Ishikawa (cell line): ENCODE data around the gene TNRC6C.

Experiments
- CREB1 ChIP-seq: IDR thresholded peaks from 2 replicates; pipeline ENCODE4 v1.6.1; 2012; ENCODE audit warnings: low read depth
- EGR1 ChIP-seq: IDR thresholded peaks from 2 replicates; pipeline ENCODE4 v1.6.1; 2012
- EP300 ChIP-seq: IDR thresholded peaks from 2 replicates; pipeline ENCODE4 v1.6.1; 2012; ENCODE audit warnings: borderline replicate concordance
- FOXM1 ChIP-seq: IDR thresholded peaks from 2 replicates; pipeline ENCODE4 v1.6.1; 2012; ENCODE audit warnings: low read depth, borderline replicate concordance
- MAX ChIP-seq: IDR thresholded peaks from 2 replicates; pipeline ENCODE4 v1.6.1; 2012
- NFIC ChIP-seq: IDR thresholded peaks from 2 replicates; pipeline ENCODE4 v1.6.1; 2012
- RAD21 ChIP-seq: IDR thresholded peaks from 2 replicates; pipeline ENCODE4 v1.6.1; 2012; ENCODE audit warnings: low read depth
- REST ChIP-seq: IDR thresholded peaks from 2 replicates; pipeline ENCODE4 v1.6.1; 2012; ENCODE audit warnings: low read depth, mild to moderate bottlenecking
- TAF1 ChIP-seq: IDR thresholded peaks from 2 replicates; pipeline ENCODE4 v1.6.1; 2012; ENCODE audit warnings: low read depth, mild to moderate bottlenecking
- TCF12 ChIP-seq: IDR thresholded peaks from 2 replicates; pipeline ENCODE4 v1.6.1; 2012; ENCODE audit warnings: low read depth
- TEAD4 ChIP-seq: IDR thresholded peaks from 2 replicates; pipeline ENCODE4 v1.6.1; 2012
- YY1 ChIP-seq: IDR thresholded peaks from 2 replicates; pipeline ENCODE4 v1.6.1; 2012; ENCODE audit warnings: low read depth
- ZBTB7A ChIP-seq: IDR thresholded peaks from 2 replicates; pipeline ENCODE4 v1.6.1; 2012; ENCODE audit warnings: low read depth
- TF ChIP-seq, protein P1 (sequence below): IDR thresholded peaks from 2 replicates; pipeline ENCODE4 v1.6.1; 2012

DNA sequence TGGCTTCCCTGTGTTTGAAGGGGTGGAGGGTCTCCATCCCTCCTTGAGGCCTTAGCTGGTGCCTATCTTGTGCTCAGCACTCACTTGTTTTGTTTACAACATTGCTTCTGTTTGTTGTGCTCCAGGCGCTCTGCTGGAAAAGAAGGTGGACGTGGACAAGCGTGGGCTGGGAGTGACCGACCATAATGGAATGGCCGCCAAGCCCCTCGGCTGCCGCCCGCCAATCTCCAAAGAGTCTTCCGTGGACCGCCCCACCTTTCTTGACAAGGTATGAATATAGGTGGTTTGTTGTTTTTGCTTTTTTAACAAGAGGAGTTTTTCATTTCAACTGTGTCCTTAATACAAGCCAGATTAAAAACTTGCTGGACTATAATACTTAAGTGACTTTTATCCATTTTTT is 116.5 kb downstream of the TNRC6C start:
- TF ChIP-seq RAD21 (no peak), TAF1 (no peak), EP300 (no peak), MAX (no peak), REST (no peak), FOXM1 (no peak), EGR1 (no peak), CREB1 (no peak), TEAD4 (no peak), ZBTB7A (no peak), YY1 (no peak), TCF12 (no peak), NFIC (no peak)
- TF ChIP-seq, protein P1, sequence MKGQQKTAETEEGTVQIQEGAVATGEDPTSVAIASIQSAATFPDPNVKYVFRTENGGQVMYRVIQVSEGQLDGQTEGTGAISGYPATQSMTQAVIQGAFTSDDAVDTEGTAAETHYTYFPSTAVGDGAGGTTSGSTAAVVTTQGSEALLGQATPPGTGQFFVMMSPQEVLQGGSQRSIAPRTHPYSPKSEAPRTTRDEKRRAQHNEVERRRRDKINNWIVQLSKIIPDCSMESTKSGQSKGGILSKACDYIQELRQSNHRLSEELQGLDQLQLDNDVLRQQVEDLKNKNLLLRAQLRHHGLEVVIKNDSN, result no peak
